ENCODE measurements around the gene ATP4A. TPM values are rescaled to one million over a fixed set of nuclear protein-coding genes. Genes with fewer than 3 reads are reported as not detected.

The ATP4A gene
- total RNA-seq: not detected in 2 replicates

DNA sequence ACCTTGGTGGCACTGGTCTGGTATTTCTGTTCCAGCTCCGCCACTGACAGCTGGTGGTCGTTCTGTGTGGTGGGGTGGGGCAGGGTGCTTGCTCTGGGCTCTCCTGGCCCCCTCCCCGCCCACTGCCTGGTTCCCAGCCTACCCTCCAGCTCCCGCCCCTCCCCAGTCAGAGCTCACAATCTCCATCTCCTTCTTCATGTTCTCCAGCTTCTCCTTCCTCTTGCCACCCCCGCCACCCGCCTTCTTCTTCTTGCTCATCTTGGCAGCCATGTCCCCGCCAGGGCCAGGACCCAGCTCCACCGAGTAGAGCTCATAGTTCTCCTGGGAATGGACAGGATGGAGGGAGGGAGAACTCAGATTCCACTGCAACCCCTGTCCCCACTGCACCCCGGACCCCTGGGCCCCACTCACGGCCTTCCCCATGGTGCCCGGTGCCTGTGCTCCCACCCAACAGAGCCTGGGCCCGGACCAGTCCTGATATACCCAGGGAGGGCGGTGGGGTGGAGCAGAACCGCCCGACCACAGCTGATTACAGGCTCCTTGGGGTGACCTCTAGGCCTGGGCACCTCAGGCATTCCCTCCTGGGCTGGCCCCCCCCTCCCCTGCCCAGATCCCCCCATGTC is at the start of gene ATP4A:
Gene ATP4A (minus strand): TSS at position 452 of the 623 bp plus-strand sequence. CDS start 29 bp downstream, at position 423.

DNA sequence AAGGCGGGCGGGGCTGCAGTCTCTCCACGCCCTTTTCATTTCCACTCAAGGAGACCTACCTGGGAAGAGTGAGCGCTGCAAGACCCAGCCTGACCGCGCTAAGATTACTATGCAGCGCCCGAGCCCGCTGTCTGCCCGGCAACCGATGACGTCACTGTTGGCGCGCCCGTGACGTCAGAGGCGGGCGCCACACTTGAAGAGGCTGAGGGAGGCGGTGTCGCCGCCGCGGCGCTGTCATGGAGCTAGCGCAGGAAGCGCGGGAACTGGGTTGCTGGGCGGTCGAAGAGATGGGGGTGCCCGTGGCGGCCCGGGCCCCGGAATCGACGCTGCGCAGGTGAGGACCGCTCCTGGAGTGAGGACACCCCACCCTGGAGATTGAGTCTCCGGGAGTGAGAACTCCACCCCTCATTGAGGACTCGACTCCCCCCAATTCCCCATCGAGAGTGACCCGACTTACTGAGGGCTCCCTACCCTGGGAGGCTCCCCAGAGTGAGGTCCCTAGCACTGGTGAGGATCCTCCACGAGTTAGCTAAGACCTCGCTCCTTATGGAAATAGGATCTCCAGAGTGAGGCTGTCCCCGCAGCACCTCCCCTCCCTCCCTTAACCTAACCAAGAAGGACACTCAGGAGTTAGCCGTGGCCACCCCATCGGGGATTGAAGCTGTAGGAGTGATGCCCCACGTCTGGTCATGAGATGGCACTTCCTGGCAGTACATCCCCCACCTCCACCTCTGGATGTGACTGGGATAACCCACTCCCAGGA is 49.3 kb upstream of the ATP4A start, which contains the start of gene HAUS5:
Gene HAUS5 (plus strand): TSS at position 177 of the 763 bp plus-strand sequence. CDS start 60 bp downstream, at position 237.

DNA sequence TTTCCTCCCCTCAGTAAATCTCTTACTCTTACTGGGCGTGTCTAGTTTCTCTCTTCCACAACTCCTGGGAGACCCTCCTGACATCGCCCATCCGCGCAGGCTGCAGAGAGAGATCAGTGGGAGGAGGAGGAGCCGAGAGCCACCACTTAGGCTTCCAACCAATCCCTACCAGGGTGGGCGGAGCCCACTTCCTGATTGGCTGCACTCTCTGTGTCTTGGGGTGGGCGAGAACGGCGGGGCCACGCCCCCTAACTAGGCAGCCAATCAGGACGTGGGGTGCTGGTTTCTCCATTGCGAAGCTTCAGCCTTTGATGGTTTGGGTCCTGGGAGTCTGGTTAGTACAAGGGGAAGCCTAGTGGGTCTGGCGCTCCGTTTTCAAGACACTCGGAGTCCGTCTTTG is 22.4 kb upstream of the ATP4A start, which contains the start of gene PMIS2:
Gene PMIS2 (plus strand): TSS at position 326 of the 400 bp plus-strand sequence. CDS start 87 bp downstream, outside the sequence.

DNA sequence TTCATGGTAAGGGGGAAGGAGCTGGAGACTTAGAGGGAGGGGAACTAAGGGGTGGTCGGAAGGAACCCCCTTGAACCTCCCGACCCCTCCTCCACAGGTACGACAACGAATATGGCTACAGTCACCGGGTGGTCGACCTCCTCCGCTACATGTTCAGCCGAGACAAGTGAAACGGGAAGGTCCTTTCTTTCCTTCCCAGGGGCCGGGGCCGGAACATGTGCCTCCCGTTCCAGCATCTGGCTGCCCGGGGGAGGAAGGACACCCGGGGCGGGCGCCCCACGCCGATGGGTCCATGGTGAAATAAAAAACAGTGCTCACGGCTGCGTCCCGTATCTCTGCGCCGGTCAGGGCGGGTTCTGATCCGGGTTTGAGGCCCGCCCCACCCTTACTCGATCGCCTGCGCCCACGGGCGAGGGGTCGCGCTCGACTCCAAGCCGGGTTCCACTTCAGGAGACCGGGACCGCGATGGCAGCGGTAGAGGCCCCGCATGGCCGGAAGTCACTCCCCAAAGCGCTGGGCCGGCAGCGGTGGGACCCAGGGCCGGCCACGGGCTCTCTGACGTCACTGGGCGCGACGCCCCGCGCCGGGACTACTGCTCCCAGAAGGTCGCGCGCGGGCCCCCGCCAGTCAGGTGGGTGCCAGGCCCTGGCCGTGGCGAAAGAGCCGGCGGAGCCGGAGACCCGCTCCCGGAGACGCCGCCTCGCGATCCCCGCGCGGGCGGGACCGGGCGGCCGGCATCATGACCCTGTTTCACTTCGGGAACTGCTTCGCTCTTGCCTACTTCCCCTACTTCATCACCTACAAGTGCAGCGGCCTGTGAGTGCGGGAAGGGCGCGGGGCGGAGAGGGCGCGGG is 18.2 kb downstream of the ATP4A start, which contains the start of gene TMEM147:
Gene TMEM147 (plus strand): TSS at position 626 of the 854 bp plus-strand sequence. CDS start 114 bp downstream, at position 740.

DNA sequence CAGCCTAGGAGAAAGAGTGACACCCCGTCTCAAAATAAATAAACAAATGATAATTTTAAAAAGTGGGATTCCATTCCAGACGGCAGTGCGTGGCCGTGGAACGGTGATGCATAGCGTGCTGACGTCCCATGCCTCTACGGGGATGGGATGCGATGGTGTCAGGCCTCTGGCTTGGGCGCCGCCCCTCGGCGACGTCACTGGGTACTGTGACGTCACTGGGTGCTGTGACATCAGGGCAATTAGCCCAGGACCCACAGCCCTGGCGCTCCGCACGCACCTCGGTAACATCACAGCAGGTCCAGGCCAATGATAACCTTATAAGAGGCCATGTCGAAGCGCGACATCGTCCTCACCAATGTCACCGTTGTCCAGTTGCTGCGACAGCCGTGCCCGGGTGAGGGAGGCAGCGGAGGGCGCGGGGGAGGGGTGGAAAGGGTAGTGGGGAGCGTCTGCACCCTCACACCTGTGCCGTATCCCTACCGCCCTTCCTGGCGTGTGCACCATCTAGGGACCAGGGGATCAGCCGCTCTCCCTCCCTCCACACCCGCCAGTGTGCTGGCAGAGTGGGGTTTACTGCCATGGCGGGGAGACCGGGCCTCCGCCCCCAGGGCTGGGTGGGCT is 30.1 kb downstream of the ATP4A start, which contains the start of gene GAPDHS:
Gene GAPDHS (plus strand): TSS at position 256 of the 621 bp plus-strand sequence. CDS start 72 bp downstream, at position 328.

DNA sequence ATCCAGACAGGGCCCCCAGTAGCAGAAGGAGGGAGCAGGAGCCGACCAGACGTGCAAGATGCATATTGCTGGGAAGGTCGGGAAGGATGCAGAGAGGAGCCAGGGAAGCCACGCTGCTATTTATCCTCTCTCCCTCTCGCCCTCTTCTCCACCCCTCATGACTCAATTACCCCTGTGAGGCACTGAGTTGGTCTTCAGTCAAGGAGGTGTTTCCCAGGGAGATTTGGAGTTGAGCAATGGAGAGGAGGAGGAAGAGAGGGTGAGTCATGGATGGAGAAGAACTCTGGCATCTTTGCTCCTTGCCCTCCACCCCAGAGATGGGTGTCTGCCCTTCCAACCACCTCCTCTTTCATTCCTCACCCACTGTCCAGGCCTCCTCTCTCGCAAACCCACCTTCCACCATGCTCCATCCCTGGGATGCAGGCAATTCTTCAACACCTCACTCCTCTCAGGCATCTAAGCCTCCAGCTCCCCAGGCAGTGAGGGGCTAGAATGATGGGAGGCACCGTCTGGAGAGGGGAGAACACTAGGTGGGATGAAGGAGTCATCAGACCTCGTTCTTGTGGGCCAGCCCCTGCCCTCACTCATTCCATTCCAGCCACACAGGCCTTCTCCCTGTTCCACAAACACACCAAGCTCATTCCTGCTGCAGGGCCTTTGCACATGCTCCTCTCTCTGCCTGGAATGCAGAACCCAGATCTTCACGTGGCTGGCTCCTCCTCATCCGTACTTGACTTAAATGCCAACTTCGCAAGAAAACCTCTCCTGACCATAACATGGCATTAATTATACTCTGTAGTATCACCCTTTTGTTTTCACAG is 35.0 kb downstream of the ATP4A start, which contains the start of gene SBSN:
Gene SBSN (minus strand): TSS at position 94 of the 821 bp plus-strand sequence. CDS start 30 bp downstream, at position 64.

DNA sequence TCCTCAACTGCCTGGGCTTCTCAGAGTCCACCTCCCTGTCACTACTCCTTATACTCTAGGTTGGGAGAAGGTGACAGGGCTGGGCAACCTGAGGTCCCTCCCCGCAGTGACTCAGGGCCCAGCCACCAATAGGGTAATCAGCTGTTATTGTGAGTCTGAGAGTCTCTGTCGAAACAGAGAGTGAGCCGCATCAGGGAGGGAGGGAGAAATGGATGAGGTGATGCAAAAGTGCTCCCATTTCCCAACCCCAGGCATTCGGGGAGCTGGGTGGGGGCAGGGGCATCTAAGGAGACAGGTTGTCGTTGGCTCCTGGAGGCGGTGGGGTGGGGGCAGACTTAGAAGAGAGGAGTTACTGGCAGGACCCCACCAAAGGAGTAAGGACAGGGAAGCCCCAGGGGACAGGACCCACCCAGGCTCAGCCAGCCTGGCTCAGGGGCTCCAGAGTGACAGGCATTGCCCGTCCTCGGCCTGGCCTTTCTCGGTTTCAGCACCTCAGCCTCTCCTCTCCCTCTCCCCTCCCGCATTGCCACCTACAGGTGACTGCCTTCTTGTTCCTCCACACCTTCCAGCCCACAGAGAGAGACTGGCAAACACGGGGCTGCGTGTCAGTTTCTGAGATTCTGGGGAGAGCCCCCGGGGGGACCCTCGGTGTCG is 49.7 kb downstream of the ATP4A start, which contains the start of gene DMKN:
Gene DMKN (minus strand): TSS at position 22 of the 654 bp plus-strand sequence. CDS start 174 bp downstream, outside the sequence.

Other genes starting within 250 kb of the ATP4A start
- 0.26 TPM in 1 of 2 replicates, not detected in the other for gene CD22, start 234.5 kb downstream of the ATP4A start, total RNA-seq
- gene FFAR1, start 215.8 kb downstream of the ATP4A start, total RNA-seq: not detected in 2 replicates
- 0.12 and 0.26 TPM in 2 replicates for gene FFAR3, start 205.2 kb downstream of the ATP4A start, total RNA-seq
- not detected in 2 replicates for gene GPR42, start 192.6 kb downstream of the ATP4A start, total RNA-seq
- not detected in 2 replicates for gene FFAR2, start 115.4 kb downstream of the ATP4A start, total RNA-seq
- not detected in 2 replicates for gene KRTDAP, start 73.2 kb downstream of the ATP4A start, total RNA-seq
- gene DMKN, start 50.0 kb downstream of the ATP4A start, total RNA-seq: 22.8 and 37.0 TPM in 2 replicates
- gene SBSN, start 35.3 kb downstream of the ATP4A start, total RNA-seq: 0.82 and 11.0 TPM in 2 replicates
- not detected in 2 replicates for gene GAPDHS, start 30.2 kb downstream of the ATP4A start, total RNA-seq
- gene TMEM147, start 18.0 kb downstream of the ATP4A start, total RNA-seq: 106 and 108 TPM in 2 replicates
- not detected in 2 replicates for gene PMIS2, start 22.5 kb upstream of the ATP4A start, total RNA-seq
- 6.2 and 7.6 TPM in 2 replicates for gene HAUS5, start 49.1 kb upstream of the ATP4A start, total RNA-seq
- gene RBM42, start 65.4 kb upstream of the ATP4A start, total RNA-seq: 75.2 and 76.0 TPM in 2 replicates
- gene ETV2, start 78.1 kb upstream of the ATP4A start, total RNA-seq: 1.2 and 3.4 TPM in 2 replicates
- gene COX6B1, start 84.7 kb upstream of the ATP4A start, total RNA-seq: 325 and 420 TPM in 2 replicates
- gene UPK1A, start 102.9 kb upstream of the ATP4A start, total RNA-seq: not detected in 2 replicates
- gene ZBTB32, start 140.9 kb upstream of the ATP4A start, total RNA-seq: not detected in 2 replicates
- 13.9 and 17.9 TPM in 2 replicates for gene KMT2B, start 154.3 kb upstream of the ATP4A start, total RNA-seq
- 9.8 and 13.5 TPM in 2 replicates for gene IGFLR1, start 178.8 kb upstream of the ATP4A start, total RNA-seq
- 11.0 and 18.2 TPM in 2 replicates for gene U2AF1L4, start 181.8 kb upstream of the ATP4A start, total RNA-seq
- gene PSENEN, start 182.0 kb upstream of the ATP4A start, total RNA-seq: 39.8 and 52.0 TPM in 2 replicates
- 11.7 and 13.5 TPM in 2 replicates for gene LIN37, start 184.9 kb upstream of the ATP4A start, total RNA-seq
- gene HSPB6, start 193.4 kb upstream of the ATP4A start, total RNA-seq: 142 and 170 TPM in 2 replicates
- gene PROSER3, start 194.5 kb upstream of the ATP4A start, total RNA-seq: 5.8 and 7.5 TPM in 2 replicates
- gene ARHGAP33, start 211.9 kb upstream of the ATP4A start, total RNA-seq: 3.0 and 6.7 TPM in 2 replicates
- not detected in 2 replicates for gene PRODH2, start 249.2 kb upstream of the ATP4A start, total RNA-seq

Data from pericardium fibroblast (primary cell).